ENCODE data around the gene PTPN11. TPM values are rescaled to one million over a fixed set of nuclear protein-coding genes. Genes with fewer than 3 reads are reported as not detected.
"Not testable (repeated sequence)": the region's sequence is repeated elsewhere in the genome, so short reads cannot be mapped to it uniquely, and the experiment has no call there.

PTPN11 gene
- total and polyA plus RNA-seq, 9 donors, result 34.7 to 65.1 (median 54.5) TPM

DNA sequence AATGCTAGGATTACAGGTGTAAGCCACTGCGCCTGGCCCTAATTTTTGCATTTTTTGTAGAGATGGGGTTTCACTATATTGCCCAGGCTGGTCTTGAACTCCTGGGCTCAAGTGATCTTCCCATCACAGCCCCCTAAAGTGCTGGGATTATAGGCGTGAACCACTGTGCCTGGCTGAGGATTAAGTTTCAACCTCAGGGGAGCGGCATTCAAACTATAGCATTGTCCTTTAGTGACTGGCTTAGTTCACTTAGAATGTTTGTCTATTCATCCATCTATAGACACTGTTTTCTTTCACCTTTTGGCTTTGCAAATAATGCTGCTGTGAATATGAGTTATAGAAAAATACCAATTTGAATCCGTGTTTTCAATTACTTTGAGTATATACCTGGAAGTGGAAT is 25.2 kb downstream of the PTPN11 start:
- DNase-seq, result no peak
- Histone ChIP-seq H3K4me1 (ENCODE audit: control insufficient read depth, insufficient read depth, low read length) (no peaks in the 10 kb centered on the region), H3K36me3 (ENCODE audit: control insufficient read depth, insufficient read depth, low read length) (peaks cover 12% of the 10 kb centered on the region), H3K27me3 (ENCODE audit: control insufficient read depth, insufficient read depth, low read length) (no peaks in the 10 kb centered on the region), H3K27ac (ENCODE audit: low read length) (no peak overlapping the region), H3K4me3 (ENCODE audit: low read length) (no peak overlapping the region), H3K9me3 (replicated peaks; ENCODE audit: control insufficient read depth, low read depth, low read length) (no peaks in the 10 kb centered on the region)
- WGBS (ENCODE audit: insufficient coverage), result no CpG with 5 or more reads among the region's 4 CpGs

DNA sequence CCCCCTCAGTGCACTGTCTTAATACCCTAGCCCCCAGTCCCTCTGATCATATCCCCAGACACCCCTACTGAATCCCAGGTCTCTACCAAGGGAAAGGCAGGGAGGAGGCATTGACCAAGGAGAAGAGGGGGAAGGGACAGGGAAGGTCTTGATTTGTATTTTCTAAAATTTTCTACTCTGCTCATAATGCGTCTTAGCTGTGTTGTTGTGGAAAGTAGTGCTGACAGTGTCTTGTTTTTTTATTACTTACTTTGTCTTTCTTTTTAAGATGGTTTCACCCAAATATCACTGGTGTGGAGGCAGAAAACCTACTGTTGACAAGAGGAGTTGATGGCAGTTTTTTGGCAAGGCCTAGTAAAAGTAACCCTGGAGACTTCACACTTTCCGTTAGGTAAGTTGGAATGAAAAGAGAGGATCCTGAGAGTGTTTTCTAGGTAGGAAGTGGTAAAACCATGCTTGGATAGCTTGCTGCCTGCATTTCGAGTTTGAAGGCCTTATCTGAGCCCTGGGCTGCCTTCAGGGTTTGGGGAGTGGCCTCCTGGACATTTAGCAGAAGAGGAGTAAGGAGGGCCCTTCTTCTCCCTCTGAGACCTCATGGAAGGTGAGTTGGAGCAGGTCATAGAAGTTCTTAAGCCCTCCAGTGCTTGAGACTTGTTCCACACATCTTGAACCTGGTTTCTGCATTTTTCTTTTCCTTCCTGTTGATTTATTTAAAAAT is 27.4 kb downstream of the PTPN11 start:
- no peaks in the 10 kb centered on the region for H3K9me3 ChIP-seq (replicated peaks; ENCODE audit: control insufficient read depth, low read depth, low read length)
- H3K27me3 ChIP-seq (ENCODE audit: control insufficient read depth, insufficient read depth, low read length), result no peaks in the 10 kb centered on the region
- WGBS (ENCODE audit: insufficient coverage), result 83% methylated on average over 2 of the region's 3 CpGs
- no peak overlapping the region for H3K4me3 ChIP-seq (ENCODE audit: low read length)
- no peak overlapping the region for H3K27ac ChIP-seq (ENCODE audit: low read length)
- no peaks in the 10 kb centered on the region for H3K4me1 ChIP-seq (ENCODE audit: control insufficient read depth, insufficient read depth, low read length)
- H3K36me3 ChIP-seq (ENCODE audit: control insufficient read depth, insufficient read depth, low read length), result peaks cover 17% of the 10 kb centered on the region
- no peak for DNase-seq

DNA sequence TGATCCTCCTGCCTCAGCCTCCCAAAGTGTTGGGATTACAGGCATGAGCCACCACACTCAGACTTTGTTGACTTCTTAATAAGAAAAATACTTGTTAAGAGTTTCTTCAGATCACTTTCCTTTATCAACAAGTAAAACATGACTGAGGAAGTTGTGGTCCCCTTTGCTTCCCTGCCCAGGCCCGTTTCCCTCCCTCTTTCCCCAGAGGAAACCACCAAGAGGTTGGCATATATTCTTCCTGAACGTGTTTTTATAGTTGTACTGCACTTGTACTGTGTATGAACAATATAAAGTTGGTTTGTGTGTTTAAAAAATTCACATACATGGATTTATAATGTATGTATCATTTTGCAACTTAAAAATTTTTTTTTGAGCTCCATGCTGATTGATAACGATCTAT is 28.4 kb downstream of the PTPN11 start:
- peaks cover 17% of the 10 kb centered on the region for H3K36me3 ChIP-seq (ENCODE audit: control insufficient read depth, insufficient read depth, low read length)
- no peaks in the 10 kb centered on the region for H3K9me3 ChIP-seq (replicated peaks; ENCODE audit: control insufficient read depth, low read depth, low read length)
- no peak for DNase-seq
- WGBS (ENCODE audit: insufficient coverage), result no CpG with 5 or more reads among the region's 3 CpGs
- no peak overlapping the region for H3K4me3 ChIP-seq (ENCODE audit: low read length)
- no peaks in the 10 kb centered on the region for H3K27me3 ChIP-seq (ENCODE audit: control insufficient read depth, insufficient read depth, low read length)
- no peak overlapping the region for H3K27ac ChIP-seq (ENCODE audit: low read length)
- no peaks in the 10 kb centered on the region for H3K4me1 ChIP-seq (ENCODE audit: control insufficient read depth, insufficient read depth, low read length)

DNA sequence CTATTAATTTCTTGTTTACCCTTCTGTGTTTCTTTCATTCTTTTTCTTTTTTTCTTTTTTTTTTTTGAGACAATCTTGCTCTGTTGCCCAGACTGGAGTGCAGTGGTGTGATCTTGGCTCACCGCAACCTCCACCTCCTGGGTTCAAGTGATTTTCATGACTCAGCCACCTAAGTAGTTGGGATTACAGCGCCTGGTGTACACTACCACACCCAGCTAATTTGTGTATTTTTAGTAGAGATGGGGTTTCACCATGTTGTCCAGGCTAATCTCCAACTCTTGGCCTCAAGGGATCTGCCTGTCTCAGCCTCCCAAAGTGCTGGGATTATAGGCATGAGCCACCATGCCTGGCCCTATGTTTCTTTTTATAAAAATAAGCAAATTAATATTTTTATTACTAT is 29.4 kb downstream of the PTPN11 start:
- no CpG with 5 or more reads among the region's 2 CpGs for WGBS (ENCODE audit: insufficient coverage)
- H3K36me3 ChIP-seq (ENCODE audit: control insufficient read depth, insufficient read depth, low read length), result peaks cover 19% of the 10 kb centered on the region
- not testable (repeated sequence) for H3K27me3 ChIP-seq (ENCODE audit: control insufficient read depth, insufficient read depth, low read length); H3K4me3 ChIP-seq (ENCODE audit: low read length); H3K4me1 ChIP-seq (ENCODE audit: control insufficient read depth, insufficient read depth, low read length); H3K9me3 ChIP-seq (replicated peaks; ENCODE audit: control insufficient read depth, low read depth, low read length); H3K27ac ChIP-seq (ENCODE audit: low read length); DNase-seq

DNA sequence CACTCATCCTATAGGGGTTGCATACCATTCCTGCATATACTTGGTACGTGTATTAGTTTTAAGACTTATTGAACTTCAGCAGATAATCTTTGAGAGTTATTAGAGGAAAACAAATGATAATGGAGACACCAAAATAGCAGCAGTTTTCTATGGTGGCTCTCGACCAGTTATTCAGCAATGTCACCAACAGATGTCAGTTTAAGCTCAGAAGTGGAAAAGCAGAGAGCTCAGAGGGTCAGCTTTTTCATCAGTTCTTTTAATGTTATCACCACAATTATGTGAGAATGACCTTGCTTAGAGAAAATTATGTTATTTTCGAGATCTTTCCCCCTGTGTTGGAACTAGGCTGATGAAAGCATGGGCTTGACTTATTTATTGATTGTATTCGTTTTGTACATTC is 32.0 kb downstream of the PTPN11 start:
- Histone ChIP-seq H3K36me3 (ENCODE audit: control insufficient read depth, insufficient read depth, low read length) (peaks cover 31% of the 10 kb centered on the region), H3K4me3 (ENCODE audit: low read length) (no peak overlapping the region), H3K27ac (ENCODE audit: low read length) (no peak overlapping the region), H3K27me3 (ENCODE audit: control insufficient read depth, insufficient read depth, low read length) (no peaks in the 10 kb centered on the region), H3K4me1 (ENCODE audit: control insufficient read depth, insufficient read depth, low read length) (no peaks in the 10 kb centered on the region), H3K9me3 (replicated peaks; ENCODE audit: control insufficient read depth, low read depth, low read length) (no peaks in the 10 kb centered on the region)
- WGBS (ENCODE audit: insufficient coverage), result 80% methylated on average over 1 of the region's 4 CpGs
- DNase-seq, result no peak

DNA sequence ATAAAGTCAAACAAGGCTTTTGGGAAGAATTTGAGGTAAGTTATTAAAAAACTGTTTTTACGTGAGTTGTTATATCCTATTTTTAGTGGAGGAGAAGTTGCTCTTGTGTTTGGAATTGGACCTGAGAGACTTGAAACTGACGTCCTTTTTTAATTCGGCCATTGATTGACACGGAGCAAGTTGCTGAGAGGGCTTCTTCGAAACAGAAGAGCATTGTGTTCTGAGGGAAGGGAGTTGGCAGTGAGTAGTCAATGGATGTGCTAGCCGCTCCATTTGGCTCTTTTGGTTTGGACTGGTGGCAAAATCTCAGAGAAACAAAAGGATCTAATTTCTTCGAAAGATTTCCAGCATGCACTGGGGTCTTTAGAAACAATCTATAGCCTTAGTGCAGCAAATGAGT is 37.3 kb downstream of the PTPN11 start:
- no peak overlapping the region for H3K4me3 ChIP-seq (ENCODE audit: low read length)
- no peaks in the 10 kb centered on the region for H3K9me3 ChIP-seq (replicated peaks; ENCODE audit: control insufficient read depth, low read depth, low read length)
- peaks cover 43% of the 10 kb centered on the region for H3K36me3 ChIP-seq (ENCODE audit: control insufficient read depth, insufficient read depth, low read length)
- H3K4me1 ChIP-seq (ENCODE audit: control insufficient read depth, insufficient read depth, low read length), result no peaks in the 10 kb centered on the region
- WGBS (ENCODE audit: insufficient coverage), result 87% methylated on average over 7 of the region's 7 CpGs
- no peak for DNase-seq
- no peak overlapping the region for H3K27ac ChIP-seq (ENCODE audit: low read length)
- H3K27me3 ChIP-seq (ENCODE audit: control insufficient read depth, insufficient read depth, low read length), result no peaks in the 10 kb centered on the region

DNA sequence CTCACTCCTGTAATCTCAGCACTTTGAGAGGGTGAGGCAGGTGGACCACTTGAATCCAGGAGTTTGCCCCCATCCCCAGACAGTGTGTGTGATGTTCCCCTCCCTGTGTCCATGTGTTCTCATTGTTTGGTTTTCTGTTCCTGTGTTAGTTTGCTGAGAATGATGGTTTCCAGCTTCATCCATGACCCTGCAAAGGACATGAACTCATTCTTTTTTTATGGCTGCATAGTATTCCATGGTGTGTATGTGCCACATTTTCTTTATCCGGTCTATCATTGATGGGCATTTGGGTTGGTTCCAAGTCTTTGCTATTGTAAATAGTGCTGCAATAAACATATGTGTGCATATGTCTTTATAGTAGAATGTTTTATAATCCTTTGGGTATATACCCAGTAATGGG is 38.4 kb downstream of the PTPN11 start:
- H3K27ac ChIP-seq (ENCODE audit: low read length); H3K4me3 ChIP-seq (ENCODE audit: low read length); H3K27me3 ChIP-seq (ENCODE audit: control insufficient read depth, insufficient read depth, low read length); DNase-seq; H3K4me1 ChIP-seq (ENCODE audit: control insufficient read depth, insufficient read depth, low read length); H3K9me3 ChIP-seq (replicated peaks; ENCODE audit: control insufficient read depth, low read depth, low read length): not testable (repeated sequence)
- H3K36me3 ChIP-seq (ENCODE audit: control insufficient read depth, insufficient read depth, low read length), result peaks cover 43% of the 10 kb centered on the region
- no CpG with 5 or more reads among the region's 1 CpG for WGBS (ENCODE audit: insufficient coverage)

DNA sequence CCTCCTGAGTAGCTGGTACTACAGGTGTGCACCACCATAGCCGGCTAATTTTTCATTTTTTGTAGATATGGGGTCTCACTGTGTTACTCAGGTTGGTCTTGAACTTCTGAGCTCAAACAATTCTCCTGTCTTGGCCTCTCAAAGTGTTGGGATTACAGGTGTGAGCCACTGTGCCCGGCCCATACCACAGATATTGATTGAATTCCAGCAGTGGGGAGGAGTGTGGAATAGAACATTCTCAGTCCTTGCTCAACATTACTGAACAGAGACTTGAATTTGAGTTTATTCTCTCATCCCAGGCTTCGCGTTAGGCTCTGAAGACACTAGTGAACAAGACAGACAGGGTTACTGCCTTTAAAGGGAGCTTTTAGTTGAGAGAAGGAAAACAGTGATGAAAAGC is 39.6 kb downstream of the PTPN11 start:
- H3K4me3 ChIP-seq (ENCODE audit: low read length), result no peak overlapping the region
- H3K9me3 ChIP-seq (replicated peaks; ENCODE audit: control insufficient read depth, low read depth, low read length), result no peaks in the 10 kb centered on the region
- no CpG with 5 or more reads among the region's 4 CpGs for WGBS (ENCODE audit: insufficient coverage)
- H3K4me1 ChIP-seq (ENCODE audit: control insufficient read depth, insufficient read depth, low read length), result no peaks in the 10 kb centered on the region
- H3K27me3 ChIP-seq (ENCODE audit: control insufficient read depth, insufficient read depth, low read length), result no peaks in the 10 kb centered on the region
- no peak overlapping the region for H3K27ac ChIP-seq (ENCODE audit: low read length)
- DNase-seq, result no peak
- H3K36me3 ChIP-seq (ENCODE audit: control insufficient read depth, insufficient read depth, low read length), result peaks cover 39% of the 10 kb centered on the region

DNA sequence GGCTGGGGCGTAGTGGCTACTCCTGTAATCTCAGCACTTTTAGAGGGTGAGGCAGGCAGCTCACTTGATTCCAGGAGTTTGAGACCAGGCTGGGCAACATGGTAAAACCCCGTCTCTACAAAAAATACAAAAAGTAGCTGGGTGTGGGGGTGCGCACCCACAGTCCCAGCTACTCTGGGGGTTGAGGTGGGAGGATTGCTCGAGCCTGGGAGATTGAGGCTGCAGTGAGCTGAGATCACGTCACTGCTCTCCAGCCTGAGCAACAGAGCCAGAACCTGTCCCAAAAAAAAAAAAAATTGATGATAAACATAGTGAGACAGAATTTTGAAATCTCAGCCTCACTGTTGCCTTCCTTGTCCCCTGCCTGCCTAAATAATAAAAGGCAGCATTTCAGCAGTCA is 40.0 kb downstream of the PTPN11 start:
- Histone ChIP-seq H3K9me3 (replicated peaks; ENCODE audit: control insufficient read depth, low read depth, low read length) (no peaks in the 10 kb centered on the region), H3K27me3 (ENCODE audit: control insufficient read depth, insufficient read depth, low read length) (no peaks in the 10 kb centered on the region), H3K27ac (ENCODE audit: low read length) (no peak overlapping the region), H3K36me3 (ENCODE audit: control insufficient read depth, insufficient read depth, low read length) (peaks cover 35% of the 10 kb centered on the region), H3K4me3 (ENCODE audit: low read length) (no peak overlapping the region), H3K4me1 (ENCODE audit: control insufficient read depth, insufficient read depth, low read length) (no peaks in the 10 kb centered on the region)
- no peak for DNase-seq
- WGBS (ENCODE audit: insufficient coverage), result 100% methylated on average over 2 of the region's 5 CpGs

DNA sequence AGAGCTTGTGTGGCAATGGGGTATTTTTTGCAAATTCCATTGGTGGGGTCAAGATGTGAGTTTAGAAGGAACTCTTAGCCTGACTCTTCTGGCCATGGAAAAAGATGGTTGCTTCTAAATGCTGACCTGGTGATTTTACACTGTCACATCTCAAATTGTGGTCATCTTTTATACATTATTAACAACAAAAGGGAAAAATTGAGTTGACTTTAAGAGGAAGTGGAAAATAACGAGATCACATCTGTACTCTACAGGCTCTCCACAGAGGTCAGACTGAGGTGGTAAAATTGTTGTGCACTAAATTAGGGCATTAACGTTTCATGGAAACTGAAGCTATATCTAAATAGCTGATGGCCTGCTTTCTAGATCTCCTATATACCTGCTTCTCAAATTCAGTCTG is 44.7 kb downstream of the PTPN11 start:
- peak; percentile 4 for DNase-seq
- Histone ChIP-seq H3K9me3 (replicated peaks; ENCODE audit: control insufficient read depth, low read depth, low read length) (no peaks in the 10 kb centered on the region), H3K4me1 (ENCODE audit: control insufficient read depth, insufficient read depth, low read length) (no peaks in the 10 kb centered on the region), H3K27ac (ENCODE audit: low read length) (no peak overlapping the region), H3K27me3 (ENCODE audit: control insufficient read depth, insufficient read depth, low read length) (no peaks in the 10 kb centered on the region), H3K4me3 (ENCODE audit: low read length) (no peak overlapping the region), H3K36me3 (ENCODE audit: control insufficient read depth, insufficient read depth, low read length) (peaks cover 12% of the 10 kb centered on the region)
- WGBS (ENCODE audit: insufficient coverage), result no CpG with 5 or more reads among the region's 2 CpGs

DNA sequence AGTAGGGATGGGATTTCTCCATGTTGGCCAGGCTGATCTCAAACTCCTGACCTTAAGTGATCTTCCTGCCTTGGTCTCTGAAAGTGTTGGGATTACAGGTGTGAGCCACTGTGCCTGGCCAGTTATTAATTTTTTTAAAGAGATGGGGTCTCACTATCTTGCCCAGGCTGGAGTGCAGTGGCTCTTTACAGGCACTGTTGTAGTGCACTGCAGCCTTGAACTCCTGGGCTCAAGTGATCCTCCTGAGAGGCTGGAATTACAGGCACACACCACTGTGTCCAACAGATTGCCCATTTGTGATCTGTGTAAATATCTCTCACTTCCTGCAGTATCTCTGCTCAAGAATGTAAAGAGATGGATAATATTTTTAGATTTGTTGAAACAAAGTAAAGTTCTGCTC is 45.9 kb downstream of the PTPN11 start:
- Histone ChIP-seq H3K27ac (ENCODE audit: low read length) (no peak overlapping the region), H3K36me3 (ENCODE audit: control insufficient read depth, insufficient read depth, low read length) (peaks cover 12% of the 10 kb centered on the region), H3K9me3 (replicated peaks; ENCODE audit: control insufficient read depth, low read depth, low read length) (no peaks in the 10 kb centered on the region), H3K4me1 (ENCODE audit: control insufficient read depth, insufficient read depth, low read length) (no peaks in the 10 kb centered on the region), H3K4me3 (ENCODE audit: low read length) (no peak overlapping the region), H3K27me3 (ENCODE audit: control insufficient read depth, insufficient read depth, low read length) (no peaks in the 10 kb centered on the region)
- no peak for DNase-seq
